Upper lobe of right lung (tissue), 1 donor: ENCODE results near the gene ZNF716. TPM values are rescaled to one million over a fixed set of nuclear protein-coding genes. Genes with fewer than 3 reads are reported as not detected.
"Not testable (repeated sequence)": the region's sequence is repeated elsewhere in the genome, so short reads cannot be mapped to it uniquely, and the experiment has no call there.

ENCODE experiments used
- ATAC-seq: fragments of 200-7000 bp; cut with Tn5 transposase; one replicate; pipeline ENCODE4 v1.9.1; 2020; ENCODE audit warnings: mild to moderate bottlenecking, moderate library complexity
- DNase-seq: peaks from one replicate; pipeline ENCODE4 v3.0.0-alpha.2; 2020
- H3K27ac ChIP-seq: fragments of 200-600 bp; one replicate; pipeline ENCODE4 v1.8.0; 2022
- H3K27me3 ChIP-seq: fragments of 200-600 bp; one replicate; pipeline ENCODE4 v1.8.0; 2022; ENCODE audit warnings: mild to moderate bottlenecking
- H3K36me3 ChIP-seq: fragments of 200-600 bp; one replicate; pipeline ENCODE4 v1.8.0; 2022
- H3K4me1 ChIP-seq: fragments of 200-600 bp; one replicate; pipeline ENCODE4 v1.8.0; 2022
- H3K4me3 ChIP-seq: fragments of 200-600 bp; one replicate; pipeline ENCODE4 v1.8.0; 2022; ENCODE audit warnings: mild to moderate bottlenecking
- H3K9me3 ChIP-seq: fragments of 200-600 bp; one replicate; pipeline ENCODE4 v1.8.0; 2022
- CTCF ChIP-seq: fragments of 200-600 bp; IDR thresholded peaks from one replicate; pipeline ENCODE4 v1.8.0; 2022; ENCODE audit warnings: antibody characterized with exemption
- intact Hi-C: fragments of 100-400 bp; cut with DNase I; formaldehyde crosslinking; loops from one replicate; pipeline ENCODE4 v1.11.0; 2022
- microRNA-seq: library from miRNA; unstranded; fragments of <30 nt; microRNA quantifications from one replicate; pipeline ENCODE4 v1.2.0, GENCODE V29; 2020; ENCODE audit warnings: borderline microRNAs expressed
- total RNA-seq: library from RNA; stranded (reverse); fragmentation: NEBNext Ultra II Directional; extraction: Animal tissue kit (Norgen Biotek cat#: 25700); gene quantifications from one replicate; pipeline ENCODE4 v1.2.1, GENCODE V29; 2021
- donor health status: DM: no; HTN: yes; CAD: no; lungs with severe emphysema.

ZNF716 gene
- total RNA-seq, 1 donor from 2014 or later: not detected

GRCh38 chr7:57485022-57485421 lies 35.0 kb downstream of the ZNF716 start:
- H3K27me3 ChIP-seq, DNase-seq, H3K4me1 ChIP-seq, H3K4me3 ChIP-seq, H3K36me3 ChIP-seq, H3K9me3 ChIP-seq, intact Hi-C loops, ATAC-seq, H3K27ac ChIP-seq: not testable (repeated sequence)

- H3K27ac ChIP-seq: no peak overlapping the region
- H3K27me3 ChIP-seq: no peaks in the 10 kb centered on the region
- DNase-seq (no peak), ATAC-seq (peak; percentile 23)
- TF ChIP-seq CTCF: no peak
- peaks cover 3% of the 10 kb centered on the region for H3K9me3 ChIP-seq
- no peak overlapping the region for H3K4me3 ChIP-seq
- intact Hi-C loops: no loop called here
- no peaks in the 10 kb centered on the region for H3K36me3 ChIP-seq
- no peaks in the 10 kb centered on the region for H3K4me1 ChIP-seq
Observed at GRCh38 chr7:57487957-57488356, 38.0 kb downstream of the ZNF716 start.

DNA sequence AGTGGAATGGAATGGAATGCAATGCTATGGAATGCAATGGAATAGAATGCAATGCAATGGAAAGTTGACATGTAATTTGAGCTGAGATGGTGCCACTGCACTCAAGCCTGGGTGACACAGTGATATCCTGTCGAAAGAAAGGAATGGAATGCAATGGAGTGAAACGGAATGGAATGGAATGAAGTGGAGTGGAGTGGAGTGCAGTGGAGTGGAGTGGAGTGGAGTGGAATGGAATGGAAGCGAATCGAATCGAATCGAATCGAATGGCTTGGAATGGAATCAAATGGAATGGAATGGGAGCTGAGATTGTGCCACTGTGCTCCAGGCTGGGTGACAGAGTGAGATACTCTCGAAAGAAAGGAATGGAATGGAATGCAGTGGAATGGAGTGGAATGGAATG lies 45.1 kb downstream of the ZNF716 start:
- peak; percentile 52 for ATAC-seq
- intact Hi-C loops, H3K9me3 ChIP-seq, H3K27ac ChIP-seq, H3K36me3 ChIP-seq, H3K4me3 ChIP-seq, H3K4me1 ChIP-seq, H3K27me3 ChIP-seq, DNase-seq: not testable (repeated sequence)

- no peak for TF ChIP-seq CTCF
- intact Hi-C loops: no loop called here
- Histone ChIP-seq H3K4me3 (no peak overlapping the region), H3K36me3 (no peaks in the 10 kb centered on the region), H3K27me3 (no peaks in the 10 kb centered on the region), H3K27ac (no peak overlapping the region), H3K9me3 (peaks cover 8% of the 10 kb centered on the region), H3K4me1 (no peaks in the 10 kb centered on the region)
- ATAC-seq (peak; percentile 48), DNase-seq (no peak)
Observed at GRCh38 chr7:57496395-57496794, 46.4 kb downstream of the ZNF716 start.

DNA sequence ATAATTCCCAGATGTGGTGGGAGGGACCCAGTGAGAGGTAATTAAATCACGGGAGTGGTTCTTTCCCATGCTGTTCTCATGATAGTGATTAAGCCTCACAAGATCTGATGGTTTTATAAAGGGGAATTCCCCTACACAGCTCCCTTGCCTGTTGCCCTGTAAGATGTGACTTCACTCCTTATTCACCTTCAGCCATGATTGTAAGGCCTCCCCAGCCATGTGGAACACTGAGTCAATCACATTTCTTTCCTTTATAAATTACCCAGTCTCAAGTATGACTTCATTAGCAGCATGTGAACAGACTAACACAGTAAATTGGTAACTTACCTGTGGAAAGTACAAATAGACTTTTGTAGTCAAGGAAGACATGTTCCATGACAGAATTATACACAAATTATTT lies 55.2 kb downstream of the ZNF716 start:
- no peaks in the 10 kb centered on the region for H3K27me3 ChIP-seq
- intact Hi-C loops: no loop called here
- no peaks in the 10 kb centered on the region for H3K4me1 ChIP-seq
- no peak overlapping the region for H3K4me3 ChIP-seq
- DNase-seq: no peak
- no peak overlapping the region for H3K27ac ChIP-seq
- no peak for ATAC-seq
- H3K9me3 ChIP-seq: peaks cover 10% of the 10 kb centered on the region
- TF ChIP-seq CTCF: no peak
- H3K36me3 ChIP-seq: no peaks in the 10 kb centered on the region

Small RNA genes within 50 kb of the gene (microRNA-seq; reads per million reads assigned to microRNA genes)
- not detected for gene MIR3147
